ENCODE results near the gene HSH2D.
A peak's percentile ranks its signal among the peaks of the same experiment; 100 is the strongest.

The HSH2D gene

GRCh38 chr19:16197622-16198369 is 54.3 kb downstream of the HSH2D start, which contains the start of gene AP1M1:
Gene AP1M1, plus strand, starts transcription at chr19:16197911. Its CDS starts 116 bp downstream, at chr19:16198027.
- peak; percentile 95 for DNase-seq (ENCODE audit: low read depth)

- no peak for DNase-seq (ENCODE audit: low read depth)
These were observed 54.8 kb downstream of the HSH2D start for GRCh38 chr19:16198370-16198651.

- DNase-seq (ENCODE audit: low read depth): no peak
These were observed 55.9 kb downstream of the HSH2D start for GRCh38 chr19:16199275-16199932.

GRCh38 chr19:16200038-16201010 is 56.8 kb downstream of the HSH2D start:
- DNase-seq (ENCODE audit: low read depth): peak; percentile 84

- DNase-seq (ENCODE audit: low read depth): no peak
These were observed 57.5 kb downstream of the HSH2D start for GRCh38 chr19:16201011-16201391.

GRCh38 chr19:16202320-16203255 is 59.1 kb downstream of the HSH2D start:
- peak; percentile 64 for DNase-seq (ENCODE audit: low read depth)

- no peak for DNase-seq (ENCODE audit: low read depth)
These were observed 59.9 kb downstream of the HSH2D start for GRCh38 chr19:16203256-16204004.

- DNase-seq (ENCODE audit: low read depth): no peak
These were observed 60.5 kb downstream of the HSH2D start for GRCh38 chr19:16204005-16204294.

- DNase-seq (ENCODE audit: low read depth): no peak
These were observed 61.9 kb downstream of the HSH2D start for GRCh38 chr19:16205205-16206045.

- DNase-seq (ENCODE audit: low read depth): no peak
These were observed 62.6 kb downstream of the HSH2D start for GRCh38 chr19:16206046-16206605.

GRCh38 chr19:16206637-16207036 is 63.2 kb downstream of the HSH2D start:
- no peak for DNase-seq (ENCODE audit: low read depth)

- no peak for DNase-seq (ENCODE audit: low read depth)
These were observed 63.6 kb downstream of the HSH2D start for GRCh38 chr19:16207063-16207462.

- no peak for DNase-seq (ENCODE audit: low read depth)
These were observed 64.1 kb downstream of the HSH2D start for GRCh38 chr19:16207490-16208025.
